ENCODE results near the gene INTS4.
A peak's percentile ranks its signal among the peaks of the same experiment; 100 is the strongest.
"Not testable (repeated sequence)": the region's sequence is repeated elsewhere in the genome, so short reads cannot be mapped to it uniquely, and the experiment has no call there.

Gene INTS4

GRCh38 chr11:78009062-78009461, 14.6 kb upstream of the INTS4 start:
- H3K27ac ChIP-seq = no peak overlapping the region
- DNase-seq (ENCODE audit: low spot score) = no peak
- no peak for TF ChIP-seq CTCF (IDR thresholded peaks at IDR 0.05)

DNA sequence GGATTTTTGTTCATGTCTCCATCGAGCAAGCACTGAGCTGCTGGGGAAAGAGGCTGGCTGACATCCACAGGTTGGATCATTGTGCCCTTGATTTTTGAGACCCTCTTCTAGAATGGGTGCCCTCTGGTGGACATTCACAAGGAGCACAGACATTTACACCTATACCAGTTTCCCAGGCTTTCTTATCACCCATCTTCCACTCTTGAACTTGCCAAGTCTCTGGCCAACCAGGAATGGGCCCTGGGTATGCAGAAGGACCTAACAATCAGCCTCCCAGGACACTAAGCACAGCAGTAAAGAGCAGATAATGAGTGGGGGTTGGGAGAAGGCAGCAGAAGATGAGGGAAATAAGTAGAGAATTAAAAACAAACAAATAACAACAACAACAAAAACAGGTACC, 5.7 kb upstream of the INTS4 start:
- no peak for DNase-seq (ENCODE audit: low spot score)
- no peak overlapping the region for H3K4me3 ChIP-seq
- H3K27ac ChIP-seq = no peak overlapping the region
- peak; percentile 23 for TF ChIP-seq CTCF (IDR thresholded peaks at IDR 0.05)

More at GRCh38 chr11:78009062-78009461, 14.6 kb upstream of the INTS4 start:
- no peak overlapping the region for H3K4me3 ChIP-seq

DNA sequence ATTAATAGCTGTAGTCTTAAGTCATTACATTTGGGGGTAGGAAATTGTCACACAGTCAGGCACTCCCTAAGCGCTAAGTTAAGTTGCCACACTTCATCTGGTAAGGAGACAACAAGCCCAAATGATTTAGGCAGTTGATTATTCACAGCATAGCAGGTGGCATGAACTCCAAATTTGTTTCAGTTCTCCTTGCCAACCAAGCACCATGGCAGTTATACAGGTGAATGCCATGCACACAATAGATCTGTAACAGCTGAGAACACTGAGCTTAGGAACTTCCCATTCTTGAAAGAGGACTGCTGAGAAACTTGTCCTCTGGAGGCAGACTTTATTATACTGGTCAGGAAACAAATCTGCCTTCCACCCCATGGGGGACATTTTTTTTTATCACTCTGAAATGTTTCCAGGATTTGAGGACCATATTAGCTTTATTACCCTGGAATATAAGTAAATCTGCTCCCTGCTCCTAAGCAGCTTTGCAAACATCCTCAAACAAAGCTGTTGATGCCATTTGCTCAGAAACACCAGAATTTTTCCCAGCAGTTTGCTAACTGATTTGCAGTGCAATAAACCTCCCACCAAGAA, 5.1 kb upstream of the INTS4 start:
- no peak for DNase-seq (ENCODE audit: low spot score)
- no peak for TF ChIP-seq CTCF (IDR thresholded peaks at IDR 0.05)

GRCh38 chr11:77993902-77994301, 566 bp downstream of the INTS4 start:
- no peak for TF ChIP-seq CTCF (IDR thresholded peaks at IDR 0.05)
- Histone ChIP-seq H3K27ac (peak overlapping the region in 1 of 2 donors; percentile 80), H3K4me3 (peak overlapping the region; percentile 79)
- no peak for DNase-seq (ENCODE audit: low spot score)

More for the DNA sequence above, 5.1 kb upstream of the INTS4 start:
- H3K4me3 ChIP-seq = no peak overlapping the region
- no peak overlapping the region for H3K27ac ChIP-seq

DNA sequence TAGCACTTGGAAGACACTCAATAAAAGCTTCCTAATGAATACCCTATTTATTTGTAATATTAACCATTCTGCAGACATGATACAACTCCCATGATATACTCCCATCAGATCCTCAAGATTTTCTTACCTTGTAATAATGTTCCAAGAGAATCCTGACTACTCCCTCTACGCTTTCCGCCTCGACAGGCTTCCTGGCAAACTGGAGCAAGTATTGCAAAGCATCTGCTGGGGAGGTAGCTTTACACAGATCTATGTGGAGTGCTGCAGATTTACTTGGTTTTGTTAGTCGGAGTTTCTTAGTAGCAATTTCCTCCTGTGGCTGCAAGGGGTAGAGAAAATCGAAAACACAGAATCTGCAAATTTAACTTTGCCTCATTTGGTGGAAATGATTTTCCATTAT, 3.5 kb downstream of the INTS4 start:
- DNase-seq (ENCODE audit: low spot score) = no peak
- H3K27ac ChIP-seq = no peak overlapping the region
- no peak overlapping the region for H3K4me3 ChIP-seq
- TF ChIP-seq CTCF (IDR thresholded peaks at IDR 0.05) = no peak

DNA sequence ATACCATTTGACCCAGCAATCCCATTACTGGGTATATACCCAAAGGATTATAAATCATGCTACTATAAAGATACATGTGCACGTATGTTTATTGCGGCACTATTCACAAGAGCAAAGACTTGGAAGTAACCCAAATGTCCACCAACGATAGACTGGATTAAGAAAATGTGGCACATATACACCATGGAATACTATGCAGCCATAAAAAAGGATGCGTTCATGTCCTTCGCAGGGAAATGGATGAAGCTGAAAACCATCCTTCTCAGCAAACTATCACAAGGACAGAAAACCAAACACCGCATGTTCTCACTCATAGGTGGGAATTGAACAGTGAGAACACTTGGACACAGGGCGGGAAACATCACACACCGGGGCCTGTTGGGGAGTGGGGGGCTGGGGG, 8.0 kb downstream of the INTS4 start:
- DNase-seq (ENCODE audit: low spot score); H3K27ac ChIP-seq; H3K4me3 ChIP-seq: not testable (repeated sequence)

DNA sequence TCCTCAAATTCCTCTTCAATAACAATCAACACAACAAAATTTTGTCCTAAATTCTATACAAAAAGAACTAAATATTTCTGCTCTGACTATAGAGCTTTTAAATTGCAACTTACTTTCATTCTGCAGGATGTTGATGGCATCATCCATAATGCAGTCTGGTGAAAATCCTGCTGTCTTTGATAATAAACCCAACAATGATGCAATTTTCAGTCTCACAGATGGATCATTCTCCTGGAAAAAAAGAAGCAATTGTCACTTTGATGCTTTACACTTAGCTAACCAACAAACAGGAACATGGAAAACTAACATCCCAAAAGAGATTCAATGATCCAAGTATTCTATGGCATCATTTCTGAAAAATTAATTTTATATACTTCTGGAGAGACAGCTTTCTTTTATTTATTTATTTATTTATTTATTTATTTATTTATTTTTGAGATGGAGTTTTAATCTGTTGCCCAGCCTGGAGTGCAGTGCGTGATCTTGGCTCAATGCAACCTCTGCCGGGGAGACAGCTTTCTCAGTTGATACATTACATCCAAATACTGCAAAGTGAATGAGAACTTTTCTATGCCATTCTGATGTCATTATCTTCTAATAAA, 13.0 kb downstream of the INTS4 start:
- DNase-seq (ENCODE audit: low spot score) = no peak
- TF ChIP-seq CTCF (IDR thresholded peaks at IDR 0.05) = no peak
- H3K27ac ChIP-seq = no peak overlapping the region
- H3K4me3 ChIP-seq = no peak overlapping the region
